Astrocyte of the cerebellum (primary cell): Measurements from ENCODE around the gene JMJD1C.

Source experiments
- DNase-seq: peaks from one replicate; pipeline ENCODE4 v3.0.0-alpha.2; 2011; ENCODE audit warnings: low read depth
- H3K4me3 ChIP-seq: 2 replicates; pipeline ENCODE4 v1.5.1; 2011; ENCODE audit warnings: mild to moderate bottlenecking, low read depth, low read length, moderate library complexity
- CTCF ChIP-seq: IDR thresholded peaks from 2 replicates; pipeline ENCODE4 v1.5.1; 2012; ENCODE audit warnings: low read length, low read depth, moderate library complexity, mild to moderate bottlenecking; ENCODE audit errors: missing control alignments
- in situ Hi-C: cut with HindIII; loops from 2 replicates; pipeline ENCODE4 v1.10.0; 2017; ENCODE audit warnings: low sequenced_read_pairs

Gene JMJD1C

GRCh38 chr10:63217120-63217605, 248.6 kb downstream of the JMJD1C start:
- peak; percentile 23 for DNase-seq
- peak; percentile 47 for TF ChIP-seq CTCF
- in situ Hi-C loops: loop anchor here (25.0 kb wide), 1 partner anchor 395 kb away; no protein-coding TSS in a partner anchor
- no peak overlapping the region for H3K4me3 ChIP-seq

GRCh38 chr10:63214571-63214970, 251.2 kb downstream of the JMJD1C start:
- no peak for TF ChIP-seq CTCF
- no peak overlapping the region for H3K4me3 ChIP-seq
- DNase-seq: no peak
- in situ Hi-C loops: loop anchor here (25.0 kb wide), 1 partner anchor 398 kb away; no protein-coding TSS in a partner anchor

- in situ Hi-C loops: loop anchor here (25.0 kb wide), 1 partner anchor 399 kb away; no protein-coding TSS in a partner anchor
- DNase-seq: no peak
- H3K4me3 ChIP-seq: no peak overlapping the region
- no peak for TF ChIP-seq CTCF
Measured at GRCh38 chr10:63213489-63213888, 252.3 kb downstream of the JMJD1C start.

GRCh38 chr10:63210611-63211196, 255.1 kb downstream of the JMJD1C start:
- no peak overlapping the region for H3K4me3 ChIP-seq
- DNase-seq: no peak
- in situ Hi-C loops: loop anchor here (25.0 kb wide), 1 partner anchor 402 kb away; no protein-coding TSS in a partner anchor
- TF ChIP-seq CTCF: no peak

GRCh38 chr10:63209705-63210104, 256.1 kb downstream of the JMJD1C start:
- in situ Hi-C loops: loop anchor here (5.0 to 25.0 kb wide), 3 partner anchors 68 to 503 kb away; no protein-coding TSS in a partner anchor
- no peak overlapping the region for H3K4me3 ChIP-seq
- TF ChIP-seq CTCF: no peak
- DNase-seq: no peak

GRCh38 chr10:63208986-63209385, 256.8 kb downstream of the JMJD1C start:
- in situ Hi-C loops: loop anchor here (5.0 to 25.0 kb wide), 3 partner anchors 68 to 503 kb away; no protein-coding TSS in a partner anchor
- no peak for TF ChIP-seq CTCF
- peak; percentile 9 for DNase-seq
- H3K4me3 ChIP-seq: no peak overlapping the region
